Measurements from ENCODE around the gene MVB12B. TPM values are rescaled to one million over a fixed set of nuclear protein-coding genes. Genes with fewer than 3 reads are reported as not detected.

MVB12B gene
- total RNA-seq, 2 experiments from 2014 or later, result 14.3 to 15.3 TPM

GRCh38 chr9:126397056-126397455 is 70.4 kb downstream of the MVB12B start:
- TF ChIP-seq, protein P1, sequence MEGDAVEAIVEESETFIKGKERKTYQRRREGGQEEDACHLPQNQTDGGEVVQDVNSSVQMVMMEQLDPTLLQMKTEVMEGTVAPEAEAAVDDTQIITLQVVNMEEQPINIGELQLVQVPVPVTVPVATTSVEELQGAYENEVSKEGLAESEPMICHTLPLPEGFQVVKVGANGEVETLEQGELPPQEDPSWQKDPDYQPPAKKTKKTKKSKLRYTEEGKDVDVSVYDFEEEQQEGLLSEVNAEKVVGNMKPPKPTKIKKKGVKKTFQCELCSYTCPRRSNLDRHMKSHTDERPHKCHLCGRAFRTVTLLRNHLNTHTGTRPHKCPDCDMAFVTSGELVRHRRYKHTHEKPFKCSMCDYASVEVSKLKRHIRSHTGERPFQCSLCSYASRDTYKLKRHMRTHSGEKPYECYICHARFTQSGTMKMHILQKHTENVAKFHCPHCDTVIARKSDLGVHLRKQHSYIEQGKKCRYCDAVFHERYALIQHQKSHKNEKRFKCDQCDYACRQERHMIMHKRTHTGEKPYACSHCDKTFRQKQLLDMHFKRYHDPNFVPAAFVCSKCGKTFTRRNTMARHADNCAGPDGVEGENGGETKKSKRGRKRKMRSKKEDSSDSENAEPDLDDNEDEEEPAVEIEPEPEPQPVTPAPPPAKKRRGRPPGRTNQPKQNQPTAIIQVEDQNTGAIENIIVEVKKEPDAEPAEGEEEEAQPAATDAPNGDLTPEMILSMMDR (IDR thresholded peaks at IDR 0.05), result peak; percentile 46
- peaks cover 9% of the 10 kb centered on the region for H3K36me3 ChIP-seq (ENCODE audit: insufficient read depth, low read length)
- H3K27ac ChIP-seq (ENCODE audit: low read depth in 1 of 2, low read length in 2 of 2), result no peak overlapping the region
- no peaks in the 10 kb centered on the region for H3K9me3 Mint-ChIP-seq
- H3K27me3 ChIP-seq (ENCODE audit: control insufficient read depth in 1 of 2, insufficient read depth in 2 of 2, low read length in 2 of 2), result no peaks in the 10 kb centered on the region
- ChIA-PET CTCF (interaction anchor here (1.0 to 1.2 kb wide), 3 partner anchors 74 to 95 kb away, joined by 3 to 4 read pairs (median 3); no protein-coding TSS in a partner anchor), POLR2A (interaction anchor here (1.1 to 2.9 kb wide), 5 partner anchors 15 to 120 kb away, joined by 3 to 19 read pairs (median 4); no protein-coding TSS in a partner anchor)
- ATAC-seq (ENCODE audit: poor library complexity) (peak; percentile 94), DNase-seq (peak; percentile 17 to 90 (median 50))
- peak overlapping the region; percentile 40 for H3K4me3 Mint-ChIP-seq
- no peaks in the 10 kb centered on the region for H3K9me3 ChIP-seq (ENCODE audit: control insufficient read depth in 1 of 2, insufficient read depth in 1 of 2, low read length in 2 of 2)
- peak overlapping the region; percentile 75 for H3K27ac Mint-ChIP-seq
- peaks cover 34% of the 10 kb centered on the region for H3K4me1 ChIP-seq (ENCODE audit: insufficient read depth, low read length)
- H3K4me3 ChIP-seq (ENCODE audit: low read length), result no peak overlapping the region
- no peaks in the 10 kb centered on the region for H3K27me3 Mint-ChIP-seq
- peaks cover 46% of the 10 kb centered on the region for H3K4me1 Mint-ChIP-seq (ENCODE audit: low read depth)
- H3K36me3 Mint-ChIP-seq (ENCODE audit: low read depth), result peaks cover 23% of the 10 kb centered on the region
- intact Hi-C loops (cut with DNase I, micrococcal nuclease), result loop anchor here (1.0 to 5.0 kb wide), 8 partner anchors 70 to 990 kb away; partner anchors contain the start of gene MVB12B (in 1 of the 2)

DNA sequence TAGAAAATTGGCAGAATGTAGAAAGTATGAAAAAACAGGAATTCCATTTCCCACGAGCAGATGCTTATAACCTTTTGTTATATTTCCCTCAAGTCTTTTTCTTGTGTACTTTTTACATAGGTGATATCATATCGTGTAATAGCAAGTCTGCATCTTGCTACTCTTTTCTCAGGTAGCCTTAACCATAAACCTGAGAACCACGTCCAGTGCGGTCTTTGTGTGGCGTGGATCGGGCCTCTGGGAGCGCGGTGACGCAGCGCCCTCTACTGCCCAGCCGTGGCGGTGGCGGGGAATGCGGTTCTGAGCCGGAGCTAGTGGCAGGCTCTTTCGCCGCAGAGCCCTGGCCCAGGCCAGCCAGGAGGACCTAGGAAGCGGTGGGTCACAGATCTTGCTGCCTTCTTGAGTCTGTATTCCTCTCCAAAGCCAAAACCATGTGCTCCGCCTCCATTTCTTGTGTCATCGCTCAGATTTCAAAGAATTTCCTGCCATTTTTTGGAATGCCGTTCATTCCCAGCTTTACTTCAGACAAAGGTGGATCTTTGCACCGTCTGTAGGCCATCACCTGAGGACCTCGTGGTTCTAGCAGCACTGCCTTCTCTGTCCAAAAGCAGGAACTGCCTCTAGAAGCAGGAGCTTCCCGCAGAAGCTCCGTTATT is 71.9 kb downstream of the MVB12B start:
- intact Hi-C loops (cut with DNase I, micrococcal nuclease), result loop anchor here (1.0 to 5.0 kb wide), 7 partner anchors 72 to 991 kb away; partner anchors contain the start of gene MVB12B (in 1 of the 2)

DNA sequence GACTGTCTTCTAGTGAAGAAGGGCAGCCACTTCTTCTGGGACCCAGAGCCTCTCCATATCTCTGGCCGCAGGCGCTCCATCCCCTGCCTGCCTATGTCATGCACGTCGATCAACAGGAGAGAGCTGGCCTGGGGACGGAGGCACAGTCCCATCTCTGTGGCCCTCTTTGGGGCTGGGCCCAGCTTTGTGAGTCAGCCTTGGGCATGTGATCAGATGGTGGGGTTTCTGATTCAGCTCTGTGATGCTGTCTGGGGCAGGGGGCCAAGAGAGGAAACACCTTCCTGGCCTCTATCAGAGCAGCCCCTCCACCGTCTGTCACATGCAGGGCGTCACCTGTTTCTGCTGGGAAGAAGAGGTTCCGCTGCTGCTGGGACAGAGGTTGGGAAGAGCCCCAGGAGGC is 72.6 kb downstream of the MVB12B start:
- intact Hi-C loops (cut with DNase I, micrococcal nuclease), result loop anchor here (2.0 to 5.0 kb wide), 6 partner anchors 72 to 992 kb away; partner anchors contain the start of gene MVB12B (in 1 of the 2)
- Mint-ChIP-seq H3K36me3 (ENCODE audit: low read depth) (peaks cover 10% of the 10 kb centered on the region), H3K27ac (no peak overlapping the region), H3K27me3 (no peaks in the 10 kb centered on the region), H3K4me1 (ENCODE audit: low read depth) (peaks cover 58% of the 10 kb centered on the region), H3K4me3 (no peak overlapping the region), H3K9me3 (no peaks in the 10 kb centered on the region)
- Histone ChIP-seq H3K4me1 (ENCODE audit: insufficient read depth, low read length) (peaks cover 41% of the 10 kb centered on the region), H3K36me3 (ENCODE audit: insufficient read depth, low read length) (peaks cover 4% of the 10 kb centered on the region), H3K27me3 (ENCODE audit: control insufficient read depth in 1 of 2, insufficient read depth in 2 of 2, low read length in 2 of 2) (no peaks in the 10 kb centered on the region), H3K9me3 (ENCODE audit: control insufficient read depth in 1 of 2, insufficient read depth in 1 of 2, low read length in 2 of 2) (no peaks in the 10 kb centered on the region), H3K27ac (ENCODE audit: low read depth in 1 of 2, low read length in 2 of 2) (no peak overlapping the region), H3K4me3 (ENCODE audit: low read length) (no peak overlapping the region)
- ChIA-PET POLR2A (interaction anchor here (0.9 to 2.9 kb wide), 4 partner anchors 24 to 97 kb away, joined by 3 to 19 read pairs (median 4); no protein-coding TSS in a partner anchor), CTCF (interaction anchor here (0.7 to 1.3 kb wide), 5 partner anchors 13 to 102 kb away, joined by 3 to 11 read pairs (median 9); no protein-coding TSS in a partner anchor)
- ATAC-seq (ENCODE audit: poor library complexity) (no peak), DNase-seq (no peak)
- TF ChIP-seq, protein P1 (IDR thresholded peaks at IDR 0.05), result no peak

More for the DNA sequence above, 71.9 kb downstream of the MVB12B start:
- Mint-ChIP-seq H3K4me3 (peak overlapping the region; percentile 48), H3K27ac (peak overlapping the region; percentile 85), H3K9me3 (no peaks in the 10 kb centered on the region), H3K36me3 (ENCODE audit: low read depth) (peaks cover 14% of the 10 kb centered on the region), H3K27me3 (no peaks in the 10 kb centered on the region), H3K4me1 (ENCODE audit: low read depth) (peaks cover 58% of the 10 kb centered on the region)
- Histone ChIP-seq H3K27me3 (ENCODE audit: control insufficient read depth in 1 of 2, insufficient read depth in 2 of 2, low read length in 2 of 2) (no peaks in the 10 kb centered on the region), H3K27ac (ENCODE audit: low read depth in 1 of 2, low read length in 2 of 2) (no peak overlapping the region), H3K9me3 (ENCODE audit: control insufficient read depth in 1 of 2, insufficient read depth in 1 of 2, low read length in 2 of 2) (no peaks in the 10 kb centered on the region), H3K4me3 (ENCODE audit: low read length) (no peak overlapping the region), H3K36me3 (ENCODE audit: insufficient read depth, low read length) (peaks cover 5% of the 10 kb centered on the region), H3K4me1 (ENCODE audit: insufficient read depth, low read length) (peaks cover 41% of the 10 kb centered on the region)
- ChIA-PET POLR2A (interaction anchor here (0.6 to 2.9 kb wide), 5 partner anchors 25 to 96 kb away, joined by 3 to 19 read pairs (median 4); no protein-coding TSS in a partner anchor), CTCF (interaction anchor here (0.7 to 1.3 kb wide), 13 partner anchors 9 to 880 kb away, joined by 3 to 11 read pairs (median 4); no protein-coding TSS in a partner anchor)
- TF ChIP-seq, protein P1 (IDR thresholded peaks at IDR 0.05), result peak; percentile 96
- DNase-seq (peak; percentile 39 to 85 (median 68)), ATAC-seq (ENCODE audit: poor library complexity) (no peak)

All from CD4-positive, alpha-beta T cell (primary cell).